HG03139 (cell line): ENCODE results near the gene IPP.
"Not testable (repeated sequence)": the region's sequence is repeated elsewhere in the genome, so short reads cannot be mapped to it uniquely, and the experiment has no call there.

Experiments used
- ATAC-seq: cut with Tn5 transposase; IDR thresholded peaks from one replicate; pipeline ENCODE4 v1.9.1; 2021; ENCODE audit not compliant: unreplicated experiment

Gene IPP

DNA sequence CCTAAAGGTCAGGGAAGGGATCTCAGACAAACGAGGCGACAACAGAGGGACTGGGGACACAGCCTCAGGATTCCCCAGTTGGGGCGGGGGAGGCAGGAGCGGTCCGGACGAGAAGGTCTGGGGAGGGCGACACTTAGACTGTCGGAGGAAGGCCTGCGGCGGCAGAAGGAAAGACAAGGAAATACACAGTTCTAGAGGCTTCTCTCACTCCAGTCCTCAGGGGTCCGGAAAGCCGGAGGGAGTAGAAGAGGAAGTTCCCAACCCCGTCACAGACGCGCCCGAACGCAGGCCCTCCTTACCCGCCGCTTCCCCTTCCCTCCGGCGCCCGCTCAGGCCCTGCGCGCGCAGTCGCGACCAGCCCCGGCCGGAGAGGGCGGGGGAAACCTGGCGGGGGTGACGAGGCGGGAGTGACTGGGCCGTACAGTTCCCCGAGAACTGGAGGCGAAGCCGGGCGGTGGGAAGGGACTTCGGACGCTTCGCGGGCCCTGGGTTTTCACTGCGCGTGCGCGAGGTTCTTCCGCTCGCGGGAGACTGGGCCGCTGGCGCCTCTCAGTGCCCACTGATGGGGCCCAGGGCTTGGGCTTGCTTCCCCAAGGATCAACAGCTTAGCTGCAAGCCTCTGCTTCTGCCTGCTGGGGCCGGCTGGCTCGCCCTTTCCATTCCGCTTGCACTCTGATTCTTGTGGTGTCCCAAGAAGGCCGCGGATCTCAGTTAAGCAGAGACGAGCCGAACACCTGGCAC is at the start of gene IPP:
Gene IPP, minus strand, starts transcription at position 356 of the 741 bp plus-strand sequence. CDS start 4,242 bp downstream, outside the sequence.
- peak; percentile 80 for ATAC-seq

DNA sequence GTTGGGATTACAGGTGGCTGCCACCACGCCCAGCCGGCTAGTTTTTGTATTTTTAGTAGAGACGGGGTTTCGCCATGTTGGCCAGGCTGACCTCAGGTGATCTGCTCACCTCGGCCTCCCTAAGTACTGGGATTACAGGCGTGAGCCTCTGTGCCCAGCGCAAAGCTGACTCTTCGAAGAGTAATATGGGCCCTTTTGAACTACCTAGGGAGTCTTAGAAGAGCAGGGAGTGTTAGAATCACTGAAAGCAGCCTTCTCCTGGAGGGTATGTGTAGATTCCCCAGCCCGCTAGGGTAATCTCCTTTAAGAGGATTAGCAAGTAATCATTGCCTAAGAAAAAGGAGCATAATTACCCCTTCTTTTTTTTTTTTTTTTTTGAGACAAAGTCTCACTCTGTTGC is 46.5 kb upstream of the IPP start:
- no peak for ATAC-seq

DNA sequence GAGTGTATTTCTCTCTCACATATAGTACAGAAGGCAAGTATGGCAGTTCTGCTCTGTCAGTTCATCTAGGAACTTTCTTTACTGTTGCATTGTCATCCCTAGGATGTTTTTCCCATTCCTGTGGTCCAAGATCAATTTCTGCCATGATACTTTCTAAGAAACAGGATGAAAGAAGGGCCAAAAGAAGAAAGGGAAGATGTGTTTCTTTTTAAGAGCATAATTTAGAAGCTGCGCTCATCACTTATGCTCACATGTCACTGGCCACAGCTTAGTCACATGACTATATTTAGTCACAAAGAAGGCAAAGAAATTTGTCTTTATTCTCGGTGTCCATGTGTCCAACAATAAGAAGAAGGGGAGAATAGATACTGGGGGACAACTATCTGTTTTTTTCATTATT is 45.9 kb upstream of the IPP start:
- no peak for ATAC-seq

DNA sequence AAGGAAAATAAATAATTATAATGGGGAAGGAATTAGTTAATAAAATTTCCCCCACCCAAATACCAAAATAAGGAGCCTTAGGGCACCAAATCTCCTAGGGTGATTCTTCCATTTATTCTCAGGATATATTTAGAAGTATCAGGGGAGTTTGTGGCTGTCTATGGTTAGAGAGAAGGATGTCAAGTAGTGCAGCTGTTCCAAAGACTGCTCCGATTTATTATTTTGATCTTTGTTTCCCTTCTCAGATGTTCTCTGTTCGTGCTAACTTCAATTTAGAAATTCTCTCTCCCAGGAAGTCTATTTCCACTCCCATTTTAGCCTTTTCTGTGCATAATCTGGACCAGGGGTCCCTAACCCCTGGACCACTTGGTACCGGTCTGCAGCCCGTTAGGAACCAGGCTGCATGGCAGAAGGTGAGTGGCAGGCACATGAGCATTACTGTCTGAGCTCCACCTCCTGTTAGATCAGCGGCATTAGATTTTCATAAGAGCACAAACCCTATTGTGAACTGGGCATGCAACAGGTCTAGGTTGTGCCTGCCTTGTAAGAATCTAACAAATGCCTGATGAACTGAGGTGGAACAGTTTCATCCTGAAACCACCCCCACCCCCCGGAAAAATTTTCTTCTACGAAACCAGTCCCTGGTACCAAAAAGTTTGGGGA is 43.6 kb upstream of the IPP start:
- ATAC-seq, result no peak

DNA sequence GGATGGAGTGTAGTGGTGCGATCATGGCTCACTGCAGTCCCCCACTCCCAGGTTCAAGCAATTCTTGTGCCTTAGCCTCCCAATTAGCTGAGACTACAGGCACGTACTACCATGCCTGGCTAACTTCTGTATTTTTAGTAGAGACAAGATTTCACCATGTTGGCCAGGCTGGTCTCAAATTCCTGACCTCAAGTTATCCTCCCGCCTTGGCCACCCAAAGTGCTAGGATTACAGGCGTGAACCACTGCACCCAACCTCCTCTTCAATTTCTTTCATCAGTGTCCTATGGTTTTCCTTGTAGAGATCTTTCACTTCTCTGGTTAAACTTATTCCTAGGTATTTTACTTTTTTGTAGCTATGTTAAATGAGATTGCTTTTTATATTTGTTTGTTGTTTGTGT is 42.3 kb upstream of the IPP start:
- no peak for ATAC-seq

DNA sequence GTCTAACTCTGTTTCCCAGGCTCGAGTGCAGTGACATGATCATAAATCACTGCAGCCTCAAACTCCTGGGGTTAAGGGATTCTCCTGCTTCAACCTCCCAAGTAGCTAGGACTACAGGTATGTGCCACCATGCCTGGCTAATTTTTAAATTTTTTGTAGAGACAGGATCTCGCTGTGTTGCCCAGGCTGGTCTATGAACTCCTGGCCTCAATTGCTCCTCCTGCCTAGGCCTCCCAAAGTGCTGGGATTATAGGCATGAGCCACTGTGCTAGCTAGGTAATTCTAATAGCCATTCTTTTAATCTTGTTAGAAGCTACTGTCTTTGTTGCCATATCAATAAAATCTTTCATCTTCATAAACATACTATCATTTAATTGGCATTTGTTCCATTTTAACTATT is 39.1 kb upstream of the IPP start:
- ATAC-seq, result no peak

DNA sequence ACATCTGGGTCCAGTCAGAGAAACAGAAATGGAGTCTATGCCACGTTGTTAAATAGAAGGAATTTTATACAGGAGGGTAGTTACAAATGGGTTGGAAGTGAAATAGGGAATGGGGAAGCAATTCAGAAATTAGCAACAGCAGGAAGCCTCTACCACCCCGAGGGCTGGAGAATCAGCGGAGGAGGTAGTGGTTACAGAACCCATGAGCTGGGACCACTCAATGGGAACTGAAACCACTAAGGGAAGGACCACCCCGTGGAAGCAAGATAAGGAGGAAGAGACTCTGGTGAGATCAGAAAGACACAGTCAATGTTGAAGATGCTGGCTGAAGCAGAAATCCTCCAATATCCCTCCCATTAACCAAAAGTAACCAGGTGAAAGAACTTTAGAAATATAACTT is 37.5 kb upstream of the IPP start:
- ATAC-seq, result no peak

DNA sequence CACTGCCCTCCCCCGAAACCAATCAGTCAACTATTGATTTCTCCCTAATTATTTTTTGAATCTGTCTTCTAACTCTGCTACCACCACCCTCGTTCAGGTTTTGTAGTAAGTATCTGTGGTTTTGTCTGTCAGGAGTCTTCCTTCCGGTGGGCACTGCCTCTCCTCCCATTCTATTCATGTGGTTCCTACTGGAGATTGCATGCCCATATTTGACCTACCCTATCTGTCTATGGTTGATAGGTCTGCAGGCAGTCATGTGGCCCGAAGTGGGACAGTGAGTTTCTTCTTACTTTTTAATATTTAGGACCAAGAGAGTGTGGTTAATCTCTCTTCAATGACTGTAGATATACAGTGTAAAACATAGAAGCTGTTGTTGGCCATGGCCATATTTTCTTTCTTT is 35.1 kb upstream of the IPP start:
- ATAC-seq, result no peak

DNA sequence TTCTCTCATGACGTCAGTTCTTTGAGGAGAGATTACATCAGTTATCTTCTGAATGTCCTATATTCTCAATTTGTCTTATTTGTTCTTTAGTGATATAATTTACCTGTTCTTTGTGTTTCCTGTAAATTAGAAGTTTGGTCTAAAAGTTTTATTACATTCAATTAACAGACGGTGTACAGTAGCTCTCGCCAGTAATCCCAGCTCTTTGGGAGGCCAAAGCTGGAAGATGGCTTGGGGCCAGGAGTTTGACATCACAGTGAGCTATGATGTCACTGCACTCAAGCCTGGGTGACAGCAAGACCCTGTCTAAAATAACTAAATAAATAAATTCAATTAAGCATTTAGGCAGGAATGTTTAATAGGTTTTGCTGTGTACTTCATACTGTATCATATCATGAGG is 25.3 kb upstream of the IPP start:
- no peak for ATAC-seq

DNA sequence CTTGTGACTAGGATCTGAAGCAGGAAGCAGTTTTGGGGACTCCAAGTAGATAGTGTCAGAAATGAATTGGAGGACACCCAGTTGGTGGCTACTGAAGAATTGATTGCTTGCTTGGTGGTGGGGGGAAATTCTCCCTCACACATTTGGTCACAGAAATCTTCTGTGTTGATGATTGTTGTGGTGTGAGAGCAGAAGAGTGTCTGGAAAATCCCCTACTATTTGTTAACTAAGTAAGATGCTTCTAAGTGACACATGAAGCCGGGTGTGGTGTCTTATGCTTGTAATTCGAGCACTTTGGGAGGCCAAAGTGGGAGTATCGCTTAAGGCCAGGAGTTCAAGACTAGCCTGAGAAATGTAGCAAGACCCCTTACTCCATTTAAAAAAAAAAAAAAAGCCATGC is 22.5 kb upstream of the IPP start:
- ATAC-seq, result no peak

DNA sequence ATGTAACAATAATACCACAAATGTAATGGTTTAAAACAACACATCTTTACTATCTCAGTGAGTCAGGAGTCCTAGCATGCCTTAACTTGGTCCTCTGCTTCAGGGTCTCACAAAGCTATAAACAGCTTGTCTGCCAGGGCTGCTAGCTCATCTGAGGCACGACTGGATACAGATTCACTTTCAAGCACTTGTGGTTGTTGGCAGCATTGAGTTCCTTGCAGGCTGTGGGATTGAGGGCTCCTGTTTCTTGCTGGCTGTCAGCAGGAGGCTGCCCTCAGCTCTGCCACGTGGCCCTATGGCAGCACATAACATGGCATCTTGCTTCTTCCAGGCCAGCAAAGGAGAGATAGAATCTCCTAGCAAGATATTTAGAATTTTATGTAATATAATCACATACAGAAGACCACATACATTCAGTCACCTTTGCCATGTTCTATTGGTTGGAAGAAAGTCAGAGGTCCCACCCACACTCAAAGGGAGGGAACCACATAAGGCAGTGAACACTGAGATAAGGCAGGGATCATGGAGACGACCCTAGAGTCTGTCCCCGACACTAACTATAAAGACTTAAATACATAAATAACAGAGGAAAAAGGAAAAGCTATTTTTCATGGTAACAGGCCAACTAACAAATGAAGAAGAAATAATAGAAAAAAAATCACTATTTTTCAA is 18.9 kb upstream of the IPP start:
- no peak for ATAC-seq

DNA sequence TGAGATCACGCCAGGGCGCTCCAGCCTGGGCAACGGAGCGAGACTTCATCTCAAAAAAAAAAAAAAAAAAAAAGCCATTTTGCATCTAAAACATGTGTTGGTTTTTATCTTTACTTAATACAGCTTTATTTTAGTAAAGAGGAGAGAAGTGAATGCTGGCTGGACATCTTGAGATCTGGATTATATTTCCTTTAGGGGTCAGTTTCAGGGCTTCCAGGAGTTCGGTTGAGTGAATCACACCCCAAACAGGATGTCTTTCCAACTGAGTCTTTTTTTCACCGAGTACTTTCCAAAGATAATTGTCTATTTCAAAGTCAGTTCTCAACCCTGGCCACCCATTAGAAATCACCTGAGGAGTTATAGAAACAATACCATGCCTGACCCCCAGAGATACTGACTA is 16.6 kb upstream of the IPP start:
- no peak for ATAC-seq

DNA sequence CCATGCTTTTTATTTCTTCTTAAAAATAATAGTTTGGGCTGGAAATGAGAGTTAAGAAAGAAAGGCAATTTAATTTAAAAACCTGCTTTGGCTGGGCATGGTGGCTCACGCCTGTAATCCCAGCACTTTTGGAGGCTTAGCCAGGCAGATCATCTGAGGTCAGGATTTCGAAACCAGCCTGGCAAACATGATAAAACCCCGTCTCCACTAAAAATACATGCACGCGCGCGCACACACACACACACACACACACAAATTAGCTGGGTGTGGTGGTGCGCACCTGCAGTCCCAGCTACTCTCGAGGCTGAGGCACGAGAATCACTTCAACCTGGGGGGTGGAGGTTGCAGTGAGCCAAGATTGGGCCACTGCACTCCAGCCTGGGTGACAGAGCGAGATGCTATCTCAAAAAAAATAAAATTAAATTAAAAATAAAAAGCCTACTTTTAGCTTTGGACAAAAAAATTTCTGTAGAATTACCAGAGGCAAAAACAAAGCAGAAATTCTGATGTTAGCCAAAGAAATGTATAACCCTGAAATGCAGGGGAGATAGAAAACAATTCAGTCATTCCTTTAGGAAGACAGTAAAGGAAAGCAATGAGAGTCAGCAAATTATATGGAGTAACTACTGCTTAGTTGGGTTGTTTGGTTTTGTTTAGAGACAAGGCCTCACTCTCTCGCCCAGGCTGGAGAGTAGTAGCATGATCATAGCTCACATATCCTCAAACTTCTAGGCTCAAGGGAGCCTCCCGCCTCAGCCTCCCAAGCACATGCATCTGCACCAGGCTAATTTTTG is 15.7 kb upstream of the IPP start:
- ATAC-seq, result no peak

DNA sequence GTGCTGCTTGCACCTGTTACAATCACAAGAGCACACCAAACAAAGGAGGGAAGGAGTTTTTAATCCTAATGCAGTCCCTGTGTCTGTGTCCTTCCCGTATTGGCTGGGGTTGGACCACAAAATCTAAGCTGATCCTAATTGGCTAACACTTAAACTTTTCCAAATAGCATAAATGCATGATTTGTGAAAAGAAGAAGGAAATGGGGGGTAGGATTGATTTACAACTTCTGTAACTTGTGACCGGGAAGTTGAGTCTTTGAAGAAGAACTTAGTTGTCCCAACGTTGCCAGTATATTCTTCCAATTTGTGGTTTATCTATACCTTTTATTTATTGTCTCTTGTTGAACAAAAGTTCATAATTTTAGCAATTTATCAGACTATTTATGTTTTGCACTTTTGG is 11.8 kb upstream of the IPP start:
- no peak for ATAC-seq

DNA sequence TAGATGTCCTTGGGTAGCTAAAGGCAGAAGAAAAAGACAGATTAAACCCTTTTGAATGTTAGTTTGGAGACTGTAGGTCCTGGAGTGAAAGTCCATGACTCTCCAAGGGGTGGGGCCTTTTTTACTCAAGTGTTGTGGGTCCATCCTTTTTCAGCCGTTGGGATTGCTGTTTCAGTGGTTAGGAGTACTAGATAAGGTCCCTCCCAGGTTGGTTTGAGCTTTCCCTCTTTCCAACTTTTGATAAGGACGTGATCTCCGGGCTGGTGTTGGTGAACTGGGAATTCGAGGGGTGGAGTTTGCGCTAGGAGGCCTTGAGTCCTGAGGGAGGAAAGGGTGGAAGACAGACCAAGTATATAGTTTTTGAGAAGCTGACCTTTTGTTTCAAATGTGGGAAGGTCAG is 5.2 kb upstream of the IPP start:
- no peak for ATAC-seq

DNA sequence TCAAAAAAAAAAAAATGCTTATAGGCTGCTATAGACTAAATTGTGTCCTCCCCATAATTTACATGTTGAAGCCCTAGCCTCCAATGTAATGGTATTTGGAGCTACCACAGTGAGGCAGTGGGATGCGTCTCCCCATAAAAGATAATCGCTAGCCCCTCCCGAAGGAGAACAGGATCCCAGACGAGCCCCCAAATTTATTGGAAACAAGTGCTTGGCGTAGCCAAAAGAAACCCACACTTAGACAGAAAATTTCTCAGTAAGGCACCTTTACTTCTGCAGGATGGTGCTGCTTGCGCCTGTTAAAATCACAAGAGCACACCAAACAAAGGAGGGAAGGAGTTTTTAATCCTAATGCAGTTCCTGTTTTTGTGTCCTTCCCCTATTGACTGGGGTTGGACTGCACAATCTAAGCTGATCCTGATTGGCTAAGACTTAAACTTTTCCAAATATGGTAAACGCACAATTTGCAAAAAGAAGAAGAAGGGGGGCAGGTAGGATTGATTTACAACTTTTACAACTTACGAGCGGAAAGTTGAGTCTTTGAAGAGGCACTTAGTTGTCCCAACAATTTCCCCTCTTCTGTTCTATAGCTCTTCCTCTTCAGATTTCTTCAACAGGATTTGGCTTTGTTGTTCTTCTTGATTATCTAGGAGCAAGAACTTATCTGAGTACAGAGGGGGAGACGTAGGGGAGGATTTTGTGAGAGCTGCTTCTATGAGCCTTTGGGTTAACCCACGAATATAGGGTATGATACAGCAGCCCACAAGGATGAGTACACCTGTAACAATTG is 3.0 kb upstream of the IPP start:
- no peak for ATAC-seq

DNA sequence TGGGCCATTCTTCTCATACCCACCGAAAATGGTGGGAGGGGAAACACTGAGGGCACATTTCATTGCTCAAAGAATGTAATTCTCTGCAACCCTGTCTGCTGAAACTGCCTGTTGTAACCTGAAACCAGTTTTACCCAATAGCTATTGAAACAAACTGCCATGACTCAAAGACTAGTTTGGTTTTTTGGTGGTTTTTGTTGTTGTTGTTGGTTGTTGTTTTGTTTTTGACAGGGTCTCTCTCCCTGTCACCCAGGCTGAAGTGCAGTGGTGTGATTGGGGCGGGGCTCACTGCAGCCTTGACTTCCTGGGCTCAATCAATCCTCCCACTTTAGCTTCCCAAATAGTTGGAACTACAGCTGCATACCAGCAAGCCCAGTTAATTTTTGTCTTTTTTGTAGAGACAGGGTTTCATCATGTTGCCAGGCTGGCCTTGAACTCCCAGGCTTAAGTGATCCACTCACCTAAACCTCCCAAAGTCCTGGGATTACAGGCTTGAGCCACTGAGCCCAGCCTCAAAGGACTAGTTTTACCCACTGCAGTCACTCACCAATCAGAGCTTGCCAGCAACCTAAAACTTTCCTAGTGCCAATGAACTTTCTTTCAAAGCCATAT is 2.1 kb upstream of the IPP start:
- no peak for ATAC-seq

DNA sequence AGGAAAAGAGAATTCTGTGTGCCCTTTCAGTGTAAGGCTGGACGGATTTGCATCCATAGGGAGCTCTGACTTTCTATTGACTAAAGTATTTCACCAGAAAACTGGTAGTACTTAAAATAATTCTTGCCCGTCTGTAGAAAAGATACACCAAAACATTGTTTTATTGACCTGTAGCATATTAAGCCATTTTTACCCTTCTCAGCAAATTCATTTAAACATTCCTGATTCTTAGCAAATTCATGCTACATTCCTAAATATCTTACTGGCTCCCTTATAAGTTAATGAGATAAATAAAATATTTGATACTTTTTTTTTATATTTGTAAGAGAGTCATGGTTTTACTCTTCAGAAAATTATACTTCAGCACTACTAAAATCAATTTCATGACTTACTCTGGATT is 1.6 kb upstream of the IPP start:
- no peak for ATAC-seq

DNA sequence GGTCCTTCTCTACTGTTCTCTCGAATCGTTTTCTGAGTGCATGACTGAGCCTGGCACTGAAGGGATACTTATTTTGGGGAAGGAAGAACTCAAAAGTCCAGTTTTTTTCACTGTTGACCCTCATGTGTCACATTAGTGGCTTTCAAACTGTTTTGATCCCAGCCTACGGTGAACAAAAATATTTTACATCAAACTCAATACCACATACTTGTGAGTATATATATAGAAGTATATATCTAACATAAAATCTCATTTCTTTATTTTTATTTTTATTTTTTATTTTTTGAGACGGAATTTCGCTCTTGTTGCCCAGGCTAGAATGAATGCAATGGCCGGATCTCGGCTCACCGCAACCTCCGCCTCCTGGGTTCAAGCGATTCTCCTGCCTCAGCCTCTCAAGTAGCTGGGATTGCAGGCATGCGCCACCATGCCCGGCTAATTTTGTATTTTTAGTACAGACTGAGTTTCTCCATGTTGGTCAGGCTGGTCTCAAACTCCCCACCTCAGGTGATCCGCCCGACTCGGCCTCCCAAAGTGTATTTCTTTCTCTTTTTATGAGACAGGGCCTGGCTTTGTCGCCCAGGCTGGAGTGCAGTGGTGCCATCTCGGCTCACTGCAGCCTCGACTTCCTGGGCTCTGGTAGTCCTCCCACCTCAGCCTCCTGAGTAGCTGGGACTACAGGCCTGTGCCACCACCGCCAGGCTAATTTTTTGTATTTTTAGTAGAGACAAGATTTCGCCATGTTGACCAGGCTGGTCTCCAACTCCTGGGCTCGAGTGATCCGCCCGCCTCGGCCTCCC is 786 bp upstream of the IPP start:
- not testable (repeated sequence) for ATAC-seq
